ENCODE data around the gene RSAD2.
"Not testable (repeated sequence)": the region's sequence is repeated elsewhere in the genome, so short reads cannot be mapped to it uniquely, and the experiment has no call there.

Gene RSAD2, protein sequence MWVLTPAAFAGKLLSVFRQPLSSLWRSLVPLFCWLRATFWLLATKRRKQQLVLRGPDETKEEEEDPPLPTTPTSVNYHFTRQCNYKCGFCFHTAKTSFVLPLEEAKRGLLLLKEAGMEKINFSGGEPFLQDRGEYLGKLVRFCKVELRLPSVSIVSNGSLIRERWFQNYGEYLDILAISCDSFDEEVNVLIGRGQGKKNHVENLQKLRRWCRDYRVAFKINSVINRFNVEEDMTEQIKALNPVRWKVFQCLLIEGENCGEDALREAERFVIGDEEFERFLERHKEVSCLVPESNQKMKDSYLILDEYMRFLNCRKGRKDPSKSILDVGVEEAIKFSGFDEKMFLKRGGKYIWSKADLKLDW

DNA sequence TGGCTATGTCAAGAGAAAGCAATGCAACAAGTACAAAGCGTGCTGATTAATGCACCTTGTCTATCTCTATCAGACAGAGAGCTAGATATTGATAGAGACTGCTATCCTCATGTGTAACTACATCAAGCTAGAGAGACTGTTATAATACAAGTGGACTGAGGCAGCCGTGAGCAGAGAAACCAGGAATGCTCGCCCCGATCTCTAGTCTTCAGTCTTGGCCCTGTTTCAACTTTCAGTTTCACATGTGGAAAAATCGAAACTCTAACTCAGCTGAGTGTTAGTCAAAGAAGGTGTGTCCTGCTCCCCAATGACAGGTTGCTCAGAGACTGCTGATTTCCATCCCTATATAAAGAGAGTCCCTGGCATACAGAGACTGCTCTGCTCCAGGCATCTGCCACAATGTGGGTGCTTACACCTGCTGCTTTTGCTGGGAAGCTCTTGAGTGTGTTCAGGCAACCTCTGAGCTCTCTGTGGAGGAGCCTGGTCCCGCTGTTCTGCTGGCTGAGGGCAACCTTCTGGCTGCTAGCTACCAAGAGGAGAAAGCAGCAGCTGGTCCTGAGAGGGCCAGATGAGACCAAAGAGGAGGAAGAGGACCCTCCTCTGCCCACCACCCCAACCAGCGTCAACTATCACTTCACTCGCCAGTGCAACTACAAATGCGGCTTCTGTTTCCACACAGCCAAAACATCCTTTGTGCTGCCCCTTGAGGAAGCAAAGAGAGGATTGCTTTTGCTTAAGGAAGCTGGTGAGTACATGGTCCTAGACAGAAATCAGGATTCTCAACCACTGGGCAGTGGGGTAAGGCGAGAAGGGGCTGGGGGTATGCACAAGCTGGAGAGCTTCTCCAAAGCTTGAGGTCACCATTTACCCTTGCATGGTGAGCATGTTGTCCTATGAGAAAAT, at the start of gene RSAD2:
Gene RSAD2, plus strand, starts transcription at position 376 of the 903 bp plus-strand sequence. Its CDS starts 24 bp downstream, at position 400.
- DNase-seq = peak; percentile 93

DNA sequence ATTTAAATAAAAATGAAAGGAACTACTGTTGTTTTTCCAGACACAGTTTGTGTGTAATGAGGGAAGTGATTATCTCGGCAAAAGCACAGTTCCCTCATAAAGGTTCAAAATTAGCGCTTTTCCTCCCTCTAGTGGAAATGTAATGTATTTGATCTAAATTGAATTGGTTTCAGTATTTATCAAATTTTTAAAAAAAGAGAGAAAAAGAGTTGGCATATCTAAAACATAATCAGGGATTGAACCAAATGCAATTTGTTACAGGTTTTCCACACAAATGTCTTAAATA, 49.3 kb upstream of the RSAD2 start:
- peak; percentile 76 for DNase-seq

DNA sequence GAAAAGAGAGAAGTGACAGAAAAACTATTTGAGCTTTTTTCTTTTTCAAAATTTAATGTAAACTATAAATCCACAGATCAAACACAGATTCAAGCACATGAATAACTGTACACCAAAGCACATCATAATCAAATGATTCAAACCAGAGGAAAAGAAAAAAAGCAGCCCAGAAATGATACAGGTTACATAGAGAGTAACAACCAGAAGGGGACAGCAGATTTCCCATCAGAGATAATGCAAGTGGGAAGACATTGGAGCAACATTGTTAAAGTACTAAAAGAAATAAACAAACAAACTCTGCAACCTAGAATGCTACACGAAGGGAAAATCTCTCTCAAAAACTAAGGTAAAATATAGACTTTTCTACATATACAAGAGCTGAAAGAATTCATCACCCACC, 46.3 kb upstream of the RSAD2 start:
- no peak for DNase-seq

DNA sequence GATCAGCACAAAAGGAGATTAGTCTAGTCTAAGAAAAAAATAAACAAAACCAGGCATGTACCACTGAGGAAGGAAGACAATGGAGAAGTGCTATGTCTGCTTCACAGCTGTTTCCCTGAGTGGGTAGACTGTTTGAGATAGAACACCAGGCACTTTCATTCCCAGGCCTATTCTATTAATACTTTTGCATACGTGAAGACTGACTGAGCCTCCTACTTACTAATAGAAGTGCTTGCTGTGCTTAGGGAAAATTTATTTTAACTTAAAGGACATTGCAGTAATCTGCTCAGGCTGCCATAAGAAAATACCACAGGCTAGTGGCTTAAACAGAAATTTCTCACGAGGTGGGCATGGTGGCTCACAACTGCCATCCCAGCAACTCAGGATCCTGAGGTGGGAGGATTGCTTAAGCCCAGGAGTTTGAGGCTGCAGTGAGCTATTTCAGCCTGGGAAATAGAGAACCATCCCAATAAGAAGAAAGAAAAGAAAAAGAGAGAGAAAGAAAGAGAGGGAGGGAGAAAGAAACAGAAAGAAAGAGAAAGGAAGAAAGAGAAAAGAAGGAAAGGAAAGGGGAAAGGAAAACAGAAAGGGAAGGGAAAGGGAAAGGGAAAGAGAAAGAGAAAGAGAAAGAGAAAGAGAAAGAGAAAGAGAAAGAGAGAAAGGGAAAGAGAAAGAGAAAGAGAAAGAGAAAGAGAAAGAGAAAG, 44.8 kb upstream of the RSAD2 start:
- no peak for DNase-seq

DNA sequence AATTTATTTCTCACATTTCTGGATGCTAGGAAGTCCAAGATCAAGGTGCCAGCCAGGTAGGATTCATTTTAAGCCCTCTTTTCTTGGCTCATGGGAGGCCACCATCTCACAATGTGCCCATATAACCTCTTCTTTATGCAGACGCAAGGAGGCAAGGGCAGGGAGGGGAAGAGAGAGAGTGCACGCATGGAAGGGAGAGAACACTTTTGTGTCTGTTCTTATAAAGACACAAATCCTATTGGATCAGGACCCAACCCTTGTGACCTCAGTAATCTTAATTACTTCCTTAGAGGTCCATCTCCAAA, 44.3 kb upstream of the RSAD2 start:
- no peak for DNase-seq

DNA sequence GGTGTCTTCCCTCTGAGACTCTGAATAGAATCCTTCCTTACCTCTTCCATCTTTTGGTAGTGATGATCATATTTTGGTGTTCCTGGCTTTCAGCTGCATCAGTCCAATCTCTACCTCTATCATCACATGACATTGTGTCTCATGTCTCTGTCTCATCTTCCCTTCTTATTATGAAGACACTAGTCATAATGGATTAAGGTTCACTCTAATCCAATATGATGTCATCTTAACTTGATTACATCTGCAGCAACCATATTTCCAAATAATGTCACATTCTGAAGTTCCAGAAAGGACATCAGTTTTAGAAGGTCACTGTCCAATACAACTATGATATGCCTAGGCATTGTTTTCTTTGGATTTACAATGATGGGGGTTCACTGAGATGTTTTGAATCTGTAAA, 43.4 kb upstream of the RSAD2 start:
- DNase-seq = no peak

DNA sequence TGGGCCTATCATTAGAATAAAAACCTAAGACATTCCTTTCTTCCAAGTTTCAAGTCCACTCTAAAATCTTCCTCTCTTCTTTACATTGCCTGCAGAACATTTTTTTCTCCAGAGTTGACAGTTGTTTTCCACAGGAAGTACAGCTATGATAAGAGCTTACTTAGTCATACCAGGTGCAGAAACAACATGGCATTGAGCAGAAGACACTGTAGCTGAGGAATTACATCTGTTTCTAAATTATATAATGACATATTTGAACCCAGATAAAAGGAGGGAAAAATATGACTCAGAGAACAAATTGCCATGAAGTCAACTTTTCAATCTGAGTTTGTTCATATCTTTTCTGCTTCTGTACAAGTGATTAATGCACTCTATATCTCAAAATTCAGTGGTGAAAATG, 42.1 kb upstream of the RSAD2 start:
- DNase-seq = peak; percentile 69

DNA sequence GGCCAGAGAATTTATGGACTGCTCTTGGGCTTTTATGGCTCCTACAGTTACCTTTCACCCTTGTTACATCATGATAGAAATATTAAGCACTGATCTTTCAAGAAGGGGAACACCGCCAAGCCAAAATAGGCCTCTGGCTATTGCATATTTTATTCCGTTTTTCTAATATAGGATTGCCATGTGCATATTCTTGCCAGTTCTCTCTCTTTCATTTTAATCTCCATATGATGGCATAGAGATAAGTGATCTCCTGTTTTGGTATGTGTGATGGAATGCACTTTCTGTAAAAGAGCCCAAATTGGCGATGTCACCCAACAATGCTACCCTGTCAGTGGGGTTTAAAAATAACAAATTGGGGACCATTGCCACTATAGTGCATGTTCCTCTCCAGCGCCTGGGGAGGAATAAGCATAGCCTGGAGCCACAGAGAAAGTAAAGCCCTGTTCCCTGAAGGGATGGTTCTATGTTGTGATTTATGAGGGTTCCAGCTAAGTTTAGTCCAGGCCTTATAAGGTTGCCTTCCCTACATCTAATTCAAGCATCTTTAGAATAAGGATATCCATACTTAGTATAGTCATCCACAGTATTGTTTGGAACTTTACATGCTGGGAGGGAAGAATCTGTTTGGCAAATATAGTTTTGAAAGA, 38.8 kb upstream of the RSAD2 start:
- no peak for DNase-seq

DNA sequence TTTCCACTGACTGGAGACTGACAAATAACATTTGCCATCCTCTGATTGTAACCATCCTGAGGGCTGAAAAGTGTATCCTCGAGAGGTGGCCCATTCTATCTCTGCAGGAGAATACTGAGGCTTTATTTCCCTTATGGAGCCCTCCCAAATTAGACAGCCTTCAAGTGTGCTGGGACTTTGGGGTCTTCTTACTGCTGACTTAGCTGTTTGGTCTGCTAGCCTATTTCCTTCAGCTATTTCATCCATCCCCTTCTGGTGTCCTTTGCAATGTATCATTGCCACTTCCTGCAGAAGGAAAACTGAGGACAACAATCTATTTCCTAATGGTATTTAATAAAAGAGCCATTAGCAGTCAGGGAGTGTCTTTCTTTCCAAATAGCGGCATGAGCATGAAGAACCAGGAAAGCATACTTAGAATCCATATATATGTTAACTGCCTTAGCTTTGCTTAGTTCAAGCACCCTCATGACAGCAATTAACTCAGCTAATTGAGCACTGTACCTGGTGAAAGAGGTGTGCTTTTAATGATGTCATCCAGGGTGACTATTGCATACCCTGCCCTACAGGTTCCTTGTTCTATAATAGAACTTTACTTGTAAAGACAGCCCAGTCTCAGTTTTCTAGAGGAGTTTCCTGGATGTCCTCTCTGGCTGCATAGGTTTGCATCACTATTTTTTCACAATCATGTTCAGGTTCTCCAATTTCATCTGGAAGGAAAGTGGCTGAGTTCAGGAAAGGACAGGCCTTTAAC, 35.9 kb upstream of the RSAD2 start:
- DNase-seq = no peak

DNA sequence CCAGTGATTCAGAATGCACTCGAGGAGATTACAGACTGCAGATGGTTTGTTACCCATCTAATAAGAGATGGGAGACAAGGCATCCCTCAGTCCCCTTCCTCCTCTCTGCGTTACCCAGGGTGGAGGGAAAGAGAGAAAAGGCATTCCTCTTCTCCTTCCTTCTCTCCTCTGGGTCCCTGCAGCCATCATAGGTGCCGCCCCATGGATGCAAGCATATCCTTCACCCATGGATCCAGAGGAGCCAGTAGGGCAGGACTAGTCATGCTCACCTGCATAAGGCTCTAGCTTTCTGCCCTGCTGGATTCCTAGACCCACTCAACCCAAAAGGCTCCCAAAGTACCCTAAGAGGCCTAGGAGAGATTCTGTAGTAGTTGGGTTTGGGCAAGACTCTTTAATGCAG, 32.3 kb upstream of the RSAD2 start:
- DNase-seq = no peak

DNA sequence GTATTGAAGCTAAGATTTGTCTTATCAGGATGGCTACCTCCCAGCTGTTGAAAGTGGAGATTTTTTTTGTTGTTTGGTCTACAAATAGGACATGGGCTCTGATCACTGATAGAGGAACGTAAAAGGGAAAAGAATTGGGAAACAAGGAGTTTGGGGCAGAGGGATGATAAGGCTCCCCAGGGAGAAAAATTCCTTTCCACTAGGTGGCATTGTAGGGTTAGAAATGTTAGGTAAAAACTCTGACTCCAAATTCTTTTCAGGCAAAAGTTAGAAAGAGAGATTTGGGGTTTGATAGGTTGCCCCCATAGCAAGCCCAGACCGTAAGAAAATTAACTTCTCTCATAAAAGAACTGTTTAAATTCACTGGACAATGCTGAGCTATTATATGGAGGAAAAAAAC, 31.7 kb upstream of the RSAD2 start:
- DNase-seq = peak; percentile 74

DNA sequence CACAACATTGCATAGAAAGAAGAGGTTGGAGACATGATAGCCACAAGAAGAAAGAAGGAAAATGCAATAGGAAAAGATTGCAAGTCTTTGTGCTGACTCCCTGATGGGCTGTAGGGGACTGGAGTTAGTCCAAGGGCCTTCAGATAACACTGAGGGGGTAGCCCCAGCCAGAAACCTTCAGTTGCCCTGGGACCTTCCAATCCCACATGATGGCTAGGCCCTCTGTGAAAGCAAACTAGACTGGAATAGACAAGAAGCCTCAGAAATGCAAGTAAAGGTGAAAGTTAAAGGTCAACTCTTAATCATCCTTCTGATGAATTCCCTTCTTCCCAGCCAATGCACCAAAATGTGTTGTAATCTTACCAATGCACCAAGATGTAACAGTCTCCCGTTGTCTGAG, 31.0 kb upstream of the RSAD2 start:
- DNase-seq = no peak

DNA sequence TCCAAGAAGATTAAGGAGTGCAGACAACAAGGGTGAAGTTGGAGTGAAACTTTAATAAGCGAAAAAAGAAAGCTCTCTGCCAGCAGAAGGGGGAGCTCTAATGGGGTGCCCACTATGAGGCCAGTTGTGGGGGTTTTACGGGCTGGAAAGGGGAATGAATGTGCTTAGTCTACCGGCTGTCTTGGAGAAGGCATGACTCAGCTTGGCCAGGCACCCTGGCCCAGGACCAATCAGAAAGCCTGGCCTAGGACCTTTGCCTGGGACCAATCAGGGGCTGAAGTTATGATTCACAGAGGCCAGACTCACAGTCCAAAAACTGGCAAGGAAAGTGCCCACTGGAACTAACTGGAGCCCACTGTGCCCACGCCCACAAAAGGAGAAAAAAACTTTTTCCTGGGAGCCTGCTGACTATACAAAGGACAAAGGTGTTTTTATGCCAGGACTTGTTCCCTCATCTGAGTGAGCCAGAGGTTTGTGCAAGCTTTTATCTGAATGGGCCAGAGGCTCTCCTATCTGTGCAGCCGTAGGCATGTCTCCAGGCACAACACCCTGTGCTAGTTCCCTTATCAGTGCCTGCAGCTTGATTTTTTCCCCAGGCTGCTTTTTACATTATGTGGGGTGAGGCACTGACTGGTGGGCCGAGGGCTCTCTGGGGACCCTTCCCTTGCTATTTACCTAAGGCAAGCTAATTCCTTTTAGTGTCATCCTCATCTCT, 30.5 kb upstream of the RSAD2 start:
- peak; percentile 99 for DNase-seq

DNA sequence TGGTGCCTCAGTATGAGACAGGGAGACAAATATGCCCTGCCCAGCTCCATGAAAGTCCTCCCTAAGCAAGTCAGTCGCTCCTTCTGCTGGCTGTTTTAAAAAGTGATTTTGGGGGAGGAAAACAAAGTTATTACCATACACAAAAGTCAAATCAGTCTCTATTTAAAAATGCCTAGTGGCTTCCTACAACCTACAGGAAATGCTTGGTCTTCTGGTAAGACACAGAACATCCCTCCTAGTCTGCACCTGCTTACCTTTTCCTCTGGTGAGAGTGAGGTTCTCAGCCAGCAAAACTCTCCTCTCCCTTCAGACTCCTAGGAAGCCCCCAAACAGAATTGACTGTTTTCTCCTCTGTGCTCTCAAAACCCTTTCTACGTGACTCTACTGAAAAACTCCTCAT, 25.4 kb upstream of the RSAD2 start:
- no peak for DNase-seq

DNA sequence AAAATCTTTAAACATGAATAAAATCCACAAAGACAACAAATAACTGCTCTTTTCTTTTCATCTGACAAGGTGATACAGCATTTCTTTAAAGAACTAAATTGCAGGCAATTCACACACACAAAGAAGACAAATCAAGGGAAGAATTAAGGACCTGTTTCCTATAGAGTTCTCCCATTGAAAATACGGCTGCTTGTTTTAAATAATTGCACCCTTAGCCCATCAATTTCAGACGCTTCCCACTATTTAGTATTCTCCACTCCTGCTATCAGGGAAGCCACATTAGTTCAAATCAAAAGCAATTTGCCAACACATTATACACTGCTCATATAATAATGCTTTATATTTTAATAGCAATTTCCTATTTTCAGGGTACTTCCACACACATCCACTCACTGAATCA, 23.2 kb upstream of the RSAD2 start:
- DNase-seq = no peak

DNA sequence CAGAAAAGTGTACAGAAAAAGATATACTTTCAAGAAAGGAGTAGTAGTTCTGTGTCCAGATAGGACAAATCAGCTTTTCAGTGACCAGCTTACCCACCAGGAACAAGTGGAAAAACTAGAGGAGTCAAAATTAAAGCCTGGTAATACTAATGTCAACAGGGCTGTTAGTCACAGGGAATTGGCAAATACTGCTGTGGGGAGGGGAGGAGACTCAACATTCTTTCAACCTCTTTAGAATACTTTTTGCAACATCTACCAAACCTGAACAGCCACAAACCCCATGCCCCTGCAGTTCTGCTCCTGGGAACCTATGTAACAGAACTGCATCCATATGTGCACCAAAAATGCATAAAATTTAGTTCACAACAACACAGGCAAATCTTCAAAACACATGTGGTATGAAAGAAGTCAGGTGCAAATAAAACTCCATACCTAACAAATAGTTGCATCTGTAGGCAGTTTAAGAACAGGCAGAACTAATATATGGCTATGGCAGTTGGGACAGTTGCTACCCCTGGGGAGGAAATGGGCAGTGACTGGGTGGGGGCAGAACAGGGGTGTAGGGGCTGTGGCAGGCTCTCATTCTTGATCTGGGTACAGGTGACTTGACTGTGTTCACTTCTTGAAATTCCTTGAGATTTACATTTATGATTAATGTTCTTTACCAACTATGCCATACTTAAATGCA, 21.6 kb upstream of the RSAD2 start:
- no peak for DNase-seq

DNA sequence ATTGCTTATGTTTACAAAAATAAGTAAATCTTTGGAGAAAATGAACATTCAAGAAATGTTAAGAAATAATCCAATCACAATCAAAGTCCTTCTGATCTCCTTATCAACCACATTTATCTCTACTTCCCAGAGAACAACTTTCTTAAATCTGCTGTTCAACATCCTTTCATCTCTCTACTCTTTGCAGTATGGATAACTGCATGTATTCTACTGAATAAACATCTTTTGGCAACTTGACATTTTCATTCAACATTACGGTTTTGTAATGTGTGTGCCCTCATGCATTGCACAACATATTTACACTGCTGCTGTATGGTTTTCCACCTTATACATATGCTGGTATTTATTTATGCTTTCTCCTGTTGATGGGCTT, 21.0 kb upstream of the RSAD2 start:
- DNase-seq = no peak

DNA sequence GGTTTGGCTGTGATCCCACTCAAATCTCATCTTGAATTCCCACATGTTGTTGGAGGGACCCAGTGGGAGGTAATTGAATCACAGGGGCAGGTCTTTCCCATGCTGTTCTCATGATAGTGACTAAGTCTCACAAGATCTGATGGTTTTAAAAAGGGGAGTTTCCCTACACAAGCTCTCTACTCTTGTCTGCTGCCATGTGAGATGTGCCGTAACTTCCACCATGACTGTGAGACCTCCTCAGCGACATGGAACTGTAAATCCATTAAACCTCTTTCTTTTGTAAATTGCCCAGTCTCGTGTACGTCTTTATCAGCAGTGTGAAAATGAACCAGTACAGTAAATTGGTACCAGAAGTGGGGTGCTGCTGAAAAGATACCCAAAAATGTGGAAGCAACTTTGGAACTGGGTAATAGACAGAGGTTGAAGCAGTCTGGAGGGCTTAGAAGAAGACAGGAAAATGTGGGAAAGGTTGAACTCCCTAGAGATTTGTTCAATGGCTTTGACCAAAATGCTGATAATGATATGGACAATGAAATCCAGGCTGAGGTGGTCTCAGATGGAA, 19.0 kb upstream of the RSAD2 start:
- not testable (repeated sequence) for DNase-seq

DNA sequence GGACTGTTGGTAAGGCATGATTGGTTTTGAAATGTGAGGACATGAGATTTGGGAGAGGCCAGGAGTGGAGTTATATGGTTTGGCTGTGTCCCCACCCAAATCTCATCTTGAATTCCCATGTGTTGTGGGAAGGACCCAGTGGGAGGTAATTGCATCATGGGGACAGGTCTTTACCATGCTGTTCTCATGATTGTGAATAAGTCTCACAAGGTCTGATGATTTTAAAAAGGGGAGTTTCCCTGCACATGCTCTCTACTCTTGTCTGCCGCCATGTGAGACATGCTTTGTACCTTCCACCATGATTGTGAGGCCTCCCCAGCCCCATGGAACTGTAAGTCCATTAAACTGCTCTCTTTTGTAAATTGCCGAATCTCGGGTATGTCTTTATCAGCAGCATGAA, 17.3 kb upstream of the RSAD2 start:
- DNase-seq = no peak

DNA sequence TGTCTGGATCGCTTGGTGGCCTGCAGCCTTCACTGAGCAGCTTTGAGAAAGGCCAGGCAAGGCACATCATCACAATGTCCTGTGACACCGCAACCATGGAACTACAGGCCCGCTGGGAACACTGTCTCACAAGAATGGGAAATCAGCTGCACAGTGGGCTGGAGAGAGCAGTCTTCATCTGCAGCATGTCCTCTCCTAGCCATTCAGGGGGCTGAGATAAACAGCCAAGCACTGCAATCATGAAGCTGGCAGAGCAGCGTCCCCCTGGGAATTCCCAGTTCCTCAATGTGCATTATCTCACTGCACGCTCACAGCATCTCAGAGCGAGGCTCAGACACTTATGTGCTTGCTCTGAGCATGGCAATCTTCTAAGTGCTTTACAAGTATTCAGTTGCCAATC, 13.8 kb upstream of the RSAD2 start:
- peak; percentile 76 for DNase-seq

DNA sequence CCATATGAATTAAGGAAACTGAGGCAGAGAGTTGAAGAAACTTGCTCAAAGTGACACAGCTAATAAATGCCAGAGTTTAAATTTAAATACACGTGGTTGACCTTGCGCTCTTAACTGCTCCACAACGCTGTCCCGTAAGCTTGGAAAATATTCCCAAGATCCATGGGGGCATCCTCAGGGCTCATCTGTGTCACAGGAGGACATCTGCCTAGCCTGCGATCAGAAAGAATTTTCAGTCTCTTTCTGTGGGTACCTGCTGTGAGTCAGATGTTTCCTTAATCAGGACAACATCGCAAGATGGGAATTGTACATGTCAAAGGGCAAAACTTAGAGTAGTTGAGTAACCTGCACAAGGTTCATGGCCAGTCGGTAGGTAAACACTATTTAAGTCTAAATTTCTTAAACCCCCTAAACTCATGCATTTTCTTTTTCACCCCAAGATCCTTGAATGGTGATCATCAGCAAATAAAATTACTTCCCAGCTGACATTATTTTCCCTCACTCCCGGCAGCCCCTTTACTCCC, 13.3 kb upstream of the RSAD2 start:
- DNase-seq = no peak
